Right atrium auricular region (tissue), 2 donors: ENCODE measurements around the gene ASTN2. TPM values are rescaled to one million over a fixed set of nuclear protein-coding genes. Genes with fewer than 3 reads are reported as not detected.

Experiments
- DNase-seq: peaks from one replicate; pipeline ENCODE4 v3.0.0-alpha.2; 2019; ENCODE audit warnings: low spot score
- H3K27ac ChIP-seq, 2 donors: fragments of 200-600 bp; sonication (generic); 1 replicate in 1 of 2; 2 replicates in 1 of 2; pipeline ENCODE4 v1.5.1; 2016 to 2019
- H3K27me3 ChIP-seq, 2 donors: fragments of 200-600 bp; sonication (generic); one replicate each; pipeline versions ENCODE4 v1.5.1 to v1.6.0; 2017 to 2019
- H3K36me3 ChIP-seq: fragments of 200-600 bp; sonication (generic); one replicate; pipeline ENCODE4 v1.5.1; 2016
- H3K4me1 ChIP-seq, 2 donors: fragments of 200-600 bp; sonication (generic); one replicate each; pipeline versions ENCODE4 v1.5.1 to v1.6.0; 2017 to 2019
- H3K4me3 ChIP-seq, 2 donors: fragments of 200-600 bp; sonication (generic); 1 replicate in 1 of 2; 2 replicates in 1 of 2; pipeline ENCODE4 v1.5.1; 2017 to 2019; ENCODE audit warnings: mild to moderate bottlenecking in 1 of 2, moderate library complexity in 1 of 2
- H3K9me3 ChIP-seq, 2 donors: fragments of 200-600 bp; sonication (generic); one replicate each; pipeline ENCODE4 v1.5.1; 2019
- total RNA-seq, 2 donors: library from RNA; depleted of rRNA; stranded (reverse); fragments of >200 nt; gene quantifications; one replicate each; pipeline ENCODE4 v1.1.0, GENCODE V29; 2016
- TF ChIP-seq, protein P1 (sequence below), 2 donors: fragments of 200-600 bp; sonication (generic); IDR thresholded peaks; one replicate each; pipeline ENCODE4 v1.5.1; 2019; ENCODE audit warnings: antibody characterized with exemption in 2 of 2

ASTN2 gene
- total RNA-seq, 2 donors from 2014 or later: 11.1 to 32.2 TPM

DNA sequence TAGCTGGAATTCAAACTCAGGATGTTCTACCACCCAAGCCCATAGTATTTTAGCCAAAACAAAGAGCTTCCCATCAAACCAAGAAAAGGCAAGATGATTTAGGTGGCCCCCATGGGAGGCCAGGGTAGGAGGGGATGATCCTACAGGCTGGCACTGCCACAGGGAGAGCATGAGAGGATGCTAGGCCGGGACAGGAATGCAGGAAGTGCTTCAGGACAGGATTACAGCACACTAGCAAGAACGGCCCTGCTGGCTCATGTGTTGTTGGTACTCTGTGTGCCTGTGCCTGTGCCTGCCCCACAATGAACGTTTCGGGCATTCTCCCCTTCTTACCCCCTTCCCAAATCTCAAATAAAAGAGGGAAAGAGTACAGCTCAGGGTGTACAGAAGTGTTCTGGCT lies 838.5 kb downstream of the ASTN2 start:
- TF ChIP-seq, protein P1, sequence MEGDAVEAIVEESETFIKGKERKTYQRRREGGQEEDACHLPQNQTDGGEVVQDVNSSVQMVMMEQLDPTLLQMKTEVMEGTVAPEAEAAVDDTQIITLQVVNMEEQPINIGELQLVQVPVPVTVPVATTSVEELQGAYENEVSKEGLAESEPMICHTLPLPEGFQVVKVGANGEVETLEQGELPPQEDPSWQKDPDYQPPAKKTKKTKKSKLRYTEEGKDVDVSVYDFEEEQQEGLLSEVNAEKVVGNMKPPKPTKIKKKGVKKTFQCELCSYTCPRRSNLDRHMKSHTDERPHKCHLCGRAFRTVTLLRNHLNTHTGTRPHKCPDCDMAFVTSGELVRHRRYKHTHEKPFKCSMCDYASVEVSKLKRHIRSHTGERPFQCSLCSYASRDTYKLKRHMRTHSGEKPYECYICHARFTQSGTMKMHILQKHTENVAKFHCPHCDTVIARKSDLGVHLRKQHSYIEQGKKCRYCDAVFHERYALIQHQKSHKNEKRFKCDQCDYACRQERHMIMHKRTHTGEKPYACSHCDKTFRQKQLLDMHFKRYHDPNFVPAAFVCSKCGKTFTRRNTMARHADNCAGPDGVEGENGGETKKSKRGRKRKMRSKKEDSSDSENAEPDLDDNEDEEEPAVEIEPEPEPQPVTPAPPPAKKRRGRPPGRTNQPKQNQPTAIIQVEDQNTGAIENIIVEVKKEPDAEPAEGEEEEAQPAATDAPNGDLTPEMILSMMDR (IDR thresholded peaks at IDR 0.05): no peak
- no peak for DNase-seq
- H3K27ac ChIP-seq: no peak overlapping the region
- no peak overlapping the region for H3K4me3 ChIP-seq
- H3K4me1 ChIP-seq: peaks cover 0 to 53% of the 10 kb centered on the region in 2 donors
- no peaks in the 10 kb centered on the region for H3K9me3 ChIP-seq
- H3K36me3 ChIP-seq: no peaks in the 10 kb centered on the region
- H3K27me3 ChIP-seq: no peaks in the 10 kb centered on the region

DNA sequence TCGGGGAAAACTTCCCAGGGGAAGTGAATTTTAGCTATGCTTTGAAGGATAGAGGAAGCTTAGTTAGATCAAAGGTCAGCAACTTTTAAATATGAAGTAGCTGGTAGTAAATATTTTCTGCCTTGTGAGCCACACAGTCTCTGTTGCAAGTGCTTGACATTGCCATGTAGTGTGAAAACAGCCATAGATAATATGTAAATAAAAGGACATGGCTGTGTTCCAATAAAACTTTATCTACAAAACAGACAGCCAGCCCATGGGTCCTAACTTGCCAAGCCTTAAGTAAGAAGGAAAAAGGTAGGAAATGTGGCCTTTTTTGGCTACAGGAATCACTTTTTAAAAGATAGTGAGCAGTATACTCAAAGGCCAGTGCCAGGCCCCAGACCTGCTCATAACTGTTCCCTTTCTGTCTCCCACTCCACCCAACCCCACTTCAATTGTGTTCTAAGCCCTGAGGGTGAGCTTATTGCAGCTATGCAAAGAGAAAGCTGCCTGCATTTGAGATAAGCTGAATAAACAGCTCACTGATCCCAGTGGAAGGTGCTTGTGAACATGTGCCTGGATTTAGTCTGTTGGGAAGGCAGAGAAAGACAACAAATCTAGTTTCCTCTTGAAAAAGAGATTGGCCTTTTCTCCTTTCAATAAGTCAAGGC lies 840.7 kb downstream of the ASTN2 start:
- Histone ChIP-seq H3K36me3 (no peaks in the 10 kb centered on the region), H3K4me3 (no peak overlapping the region), H3K27ac (peak overlapping the region; percentile 58 to 76), H3K9me3 (no peaks in the 10 kb centered on the region), H3K27me3 (no peaks in the 10 kb centered on the region), H3K4me1 (peaks cover 0 to 47% of the 10 kb centered on the region in 2 donors)
- DNase-seq: no peak
- TF ChIP-seq, protein P1 (IDR thresholded peaks at IDR 0.05): no peak

DNA sequence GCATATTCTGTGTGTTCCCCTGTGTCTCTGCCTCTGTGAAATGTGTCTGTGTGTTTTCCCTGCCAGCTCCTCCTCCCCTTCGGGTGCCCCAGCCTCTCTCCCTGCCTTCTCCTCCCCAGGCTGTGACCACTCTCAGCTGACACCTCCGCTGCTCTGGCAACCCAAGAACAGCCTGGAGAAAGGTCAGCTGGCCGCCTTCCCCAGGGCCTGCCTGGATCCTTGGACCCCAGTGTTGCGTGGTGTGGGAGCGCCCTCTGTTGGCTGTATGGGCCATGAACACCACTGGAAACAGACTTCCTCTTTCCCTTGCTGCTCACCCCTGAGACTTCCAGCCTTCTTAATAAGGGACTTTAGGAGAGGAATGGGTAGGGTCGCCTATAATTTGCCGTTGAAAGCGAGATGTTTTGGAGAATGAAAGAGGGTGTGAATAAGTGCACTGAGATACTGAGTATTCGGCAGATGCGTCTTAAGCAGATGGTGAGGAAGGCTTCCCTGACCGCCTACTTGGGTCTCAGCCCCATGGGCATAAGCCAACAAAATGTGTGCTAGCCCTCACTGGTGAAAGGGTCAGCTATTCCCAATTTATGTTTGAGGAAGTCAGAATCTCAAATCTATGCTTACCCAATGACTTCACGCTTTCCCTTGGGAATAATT lies 842.6 kb downstream of the ASTN2 start:
- TF ChIP-seq, protein P1 (IDR thresholded peaks at IDR 0.05): peak; percentile 92 to 93
- peak; percentile 90 for DNase-seq
- Histone ChIP-seq H3K27me3 (no peaks in the 10 kb centered on the region), H3K4me3 (no peak overlapping the region), H3K27ac (no peak overlapping the region), H3K36me3 (no peaks in the 10 kb centered on the region), H3K9me3 (no peaks in the 10 kb centered on the region), H3K4me1 (peaks cover 0 to 52% of the 10 kb centered on the region in 2 donors)

DNA sequence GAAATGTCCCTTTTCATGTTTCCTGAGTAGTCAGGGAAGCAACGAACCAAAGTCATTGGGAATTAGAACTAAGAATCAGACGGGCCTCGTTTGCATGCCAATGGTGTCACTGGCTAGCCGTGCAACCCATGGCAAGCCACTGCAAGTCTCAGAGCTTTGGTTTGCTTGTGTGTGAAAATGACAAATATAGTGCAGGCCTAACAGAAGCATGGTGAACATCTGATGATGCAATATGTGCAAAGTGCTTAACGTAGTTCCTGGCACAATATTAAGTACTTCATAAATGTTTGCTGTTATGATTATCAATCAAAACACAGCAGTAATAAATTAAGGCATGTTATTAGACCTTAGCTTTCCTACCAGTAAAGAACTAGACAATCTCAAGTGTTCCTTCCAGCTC lies 845.7 kb downstream of the ASTN2 start:
- TF ChIP-seq, protein P1 (IDR thresholded peaks at IDR 0.05): no peak
- Histone ChIP-seq H3K36me3 (no peaks in the 10 kb centered on the region), H3K4me3 (no peak overlapping the region), H3K27ac (no peak overlapping the region), H3K9me3 (no peaks in the 10 kb centered on the region), H3K27me3 (no peaks in the 10 kb centered on the region), H3K4me1 (peaks cover 0 to 31% of the 10 kb centered on the region in 2 donors)
- DNase-seq: no peak

DNA sequence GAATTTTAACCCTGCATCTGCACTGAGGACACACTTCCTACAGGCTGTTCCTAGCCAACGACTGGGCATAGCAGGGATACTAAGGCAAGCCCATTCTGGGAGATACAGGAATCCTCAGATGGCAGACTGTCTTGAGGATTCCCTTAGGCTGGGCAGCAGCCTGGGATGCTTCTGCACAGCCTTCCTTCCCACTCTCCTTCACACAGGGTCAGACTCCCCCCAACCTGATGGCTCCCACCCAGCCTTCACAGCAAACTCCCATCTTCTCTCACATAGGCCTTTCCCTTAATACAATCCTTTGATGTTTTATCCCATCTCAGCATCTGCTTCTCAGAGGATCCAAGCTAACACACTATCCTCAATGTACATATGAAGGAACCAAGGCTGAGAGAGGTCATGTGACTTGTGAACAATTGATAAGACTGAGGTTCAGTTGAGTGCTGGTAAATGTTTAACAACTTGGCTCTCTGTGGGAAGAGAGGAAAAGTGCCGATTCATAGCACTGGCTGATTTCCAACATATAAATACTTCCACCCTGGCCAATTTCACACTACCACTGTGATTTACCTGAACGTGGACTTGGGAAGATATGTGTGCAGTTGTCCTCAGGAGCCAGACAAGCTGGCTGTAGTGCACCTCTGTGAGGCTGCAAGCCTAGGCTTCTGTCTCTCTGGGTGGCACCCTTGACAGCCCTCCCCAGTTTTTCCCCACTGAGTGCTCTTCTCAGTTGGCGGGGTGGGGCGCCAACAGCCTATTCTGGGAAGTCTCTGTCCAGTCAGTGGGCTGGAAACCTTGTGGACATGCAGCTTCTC lies 848.0 kb downstream of the ASTN2 start:
- H3K27ac ChIP-seq: no peak overlapping the region
- H3K9me3 ChIP-seq: no peaks in the 10 kb centered on the region
- H3K27me3 ChIP-seq: no peaks in the 10 kb centered on the region
- TF ChIP-seq, protein P1 (IDR thresholded peaks at IDR 0.05): no peak
- no peak for DNase-seq
- no peak overlapping the region for H3K4me3 ChIP-seq
- H3K4me1 ChIP-seq: peaks cover 0 to 18% of the 10 kb centered on the region in 2 donors
- H3K36me3 ChIP-seq: no peaks in the 10 kb centered on the region
